ENCODE results near the gene SERINC5. TPM values are rescaled to one million over a fixed set of nuclear protein-coding genes. Genes with fewer than 3 reads are reported as not detected.

SERINC5 gene
- polyA plus RNA-seq, 3 donors, result 5.0 to 35.9 (median 7.3) TPM

DNA sequence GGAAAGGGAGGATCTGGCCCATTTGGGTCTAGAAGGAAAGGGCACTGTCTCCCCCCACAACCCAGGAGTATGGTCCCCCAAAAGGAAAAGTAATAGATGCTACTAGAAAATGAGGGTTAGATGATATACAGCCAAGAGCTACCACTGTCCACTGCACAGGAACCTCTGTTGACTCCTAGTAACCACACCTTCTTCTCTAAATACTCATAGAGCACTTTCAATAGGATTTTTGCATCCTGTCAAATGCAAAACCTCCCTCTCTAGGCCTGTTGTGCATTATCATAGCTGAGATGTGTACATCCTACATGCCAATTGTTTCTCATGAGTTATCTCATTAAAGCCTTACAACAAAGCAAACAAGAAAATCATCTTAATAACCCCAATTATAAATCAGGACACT lies 153.9 kb downstream of the SERINC5 start:
- Mint-ChIP-seq H3K27me3 (ENCODE audit: low read depth in 3 of 3) (peaks cover 0 to 2% (median under 1%) of the 10 kb centered on the region in 3 donors), H3K27ac (no peak overlapping the region), H3K36me3 (no peaks in the 10 kb centered on the region), H3K4me3 (no peak overlapping the region), H3K9me3 (no peaks in the 10 kb centered on the region), H3K4me1 (peaks cover 4% of the 10 kb centered on the region)
- Histone ChIP-seq H2AFZ (ENCODE audit: insufficient read depth, low read depth, low read length, poor library complexity, severe bottlenecking) (no peak overlapping the region), H3K4me2 (replicated peaks; ENCODE audit: extremely low read depth, low read length, poor library complexity, severe bottlenecking) (no peak overlapping the region), H3K9ac (ENCODE audit: insufficient read depth, low read length, poor library complexity, severe bottlenecking) (no peak overlapping the region), H3K79me2 (ENCODE audit: insufficient read depth, low read length) (no peaks in the 10 kb centered on the region), H3K27me3 (ENCODE audit: control insufficient read depth in 2 of 2, insufficient read depth in 2 of 2, low read length in 2 of 2) (no peaks in the 10 kb centered on the region), H3K36me3 (replicated peaks in 1 of 2; ENCODE audit: control insufficient read depth in 1 of 2, insufficient read depth in 2 of 2, low read length in 2 of 2) (no peaks in the 10 kb centered on the region), H3K4me3 (replicated peaks in 1 of 3; ENCODE audit: low read depth in 2 of 3, low read length in 3 of 3) (no peak overlapping the region), H3K9me3 (replicated peaks in 1 of 2; ENCODE audit: control insufficient read depth in 1 of 2, insufficient read depth in 1 of 2, low read length in 2 of 2) (no peaks in the 10 kb centered on the region), H3K27ac (ENCODE audit: low read depth in 1 of 2, low read length in 2 of 2) (no peak overlapping the region), H4K20me1 (ENCODE audit: insufficient read depth, low read length) (no peaks in the 10 kb centered on the region), H3K4me1 (ENCODE audit: control insufficient read depth in 1 of 2, insufficient read depth in 2 of 2, low read length in 2 of 2) (no peaks in the 10 kb centered on the region)
- no peak for DNase-seq
- intact Hi-C loops (cut with micrococcal nuclease), result no loop called here
- TF ChIP-seq, protein P1, sequence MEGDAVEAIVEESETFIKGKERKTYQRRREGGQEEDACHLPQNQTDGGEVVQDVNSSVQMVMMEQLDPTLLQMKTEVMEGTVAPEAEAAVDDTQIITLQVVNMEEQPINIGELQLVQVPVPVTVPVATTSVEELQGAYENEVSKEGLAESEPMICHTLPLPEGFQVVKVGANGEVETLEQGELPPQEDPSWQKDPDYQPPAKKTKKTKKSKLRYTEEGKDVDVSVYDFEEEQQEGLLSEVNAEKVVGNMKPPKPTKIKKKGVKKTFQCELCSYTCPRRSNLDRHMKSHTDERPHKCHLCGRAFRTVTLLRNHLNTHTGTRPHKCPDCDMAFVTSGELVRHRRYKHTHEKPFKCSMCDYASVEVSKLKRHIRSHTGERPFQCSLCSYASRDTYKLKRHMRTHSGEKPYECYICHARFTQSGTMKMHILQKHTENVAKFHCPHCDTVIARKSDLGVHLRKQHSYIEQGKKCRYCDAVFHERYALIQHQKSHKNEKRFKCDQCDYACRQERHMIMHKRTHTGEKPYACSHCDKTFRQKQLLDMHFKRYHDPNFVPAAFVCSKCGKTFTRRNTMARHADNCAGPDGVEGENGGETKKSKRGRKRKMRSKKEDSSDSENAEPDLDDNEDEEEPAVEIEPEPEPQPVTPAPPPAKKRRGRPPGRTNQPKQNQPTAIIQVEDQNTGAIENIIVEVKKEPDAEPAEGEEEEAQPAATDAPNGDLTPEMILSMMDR (IDR thresholded peaks at IDR 0.05), result no peak

DNA sequence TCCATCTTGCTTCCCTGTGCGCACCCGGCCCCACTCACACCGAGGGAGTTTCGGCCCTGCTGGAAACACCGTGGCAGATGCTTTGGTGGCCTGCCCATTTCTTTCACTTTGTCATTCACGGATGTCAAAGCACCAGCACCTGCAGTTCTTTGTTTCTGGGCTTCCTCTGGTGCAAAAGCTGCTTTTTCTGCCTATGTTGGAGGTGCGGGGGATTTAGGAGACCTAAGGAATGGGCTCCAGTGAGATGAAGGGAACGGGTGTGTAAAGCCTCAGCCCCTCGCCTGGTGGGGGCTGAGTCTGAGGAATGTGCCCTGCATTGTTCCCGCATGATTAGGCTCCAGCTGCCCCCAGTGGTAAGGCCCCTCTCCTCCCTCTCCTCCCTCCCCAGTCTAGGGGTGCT lies 158.4 kb downstream of the SERINC5 start:
- WGBS (ENCODE audit: insufficient coverage), result 98% methylated on average over 7 of the region's 10 CpGs
- H3K4me1 Mint-ChIP-seq, result peaks cover 5% of the 10 kb centered on the region

More for the DNA sequence above, 158.4 kb downstream of the SERINC5 start:
- TF ChIP-seq, protein P1 (IDR thresholded peaks at IDR 0.05), result no peak
- H3K27me3 Mint-ChIP-seq (ENCODE audit: low read depth in 3 of 3), result peaks cover 0 to 1% (median 0%) of the 10 kb centered on the region in 3 donors
- no peak for DNase-seq
- Histone ChIP-seq H3K27me3 (ENCODE audit: control insufficient read depth in 2 of 2, insufficient read depth in 2 of 2, low read length in 2 of 2) (no peaks in the 10 kb centered on the region), H2AFZ (ENCODE audit: insufficient read depth, low read depth, low read length, poor library complexity, severe bottlenecking) (no peak overlapping the region), H4K20me1 (ENCODE audit: insufficient read depth, low read length) (no peaks in the 10 kb centered on the region), H3K79me2 (ENCODE audit: insufficient read depth, low read length) (no peaks in the 10 kb centered on the region), H3K4me1 (ENCODE audit: control insufficient read depth in 1 of 2, insufficient read depth in 2 of 2, low read length in 2 of 2) (peaks cover under 1 to 3% of the 10 kb centered on the region in 2 donors), H3K9me3 (replicated peaks in 1 of 2; ENCODE audit: control insufficient read depth in 1 of 2, insufficient read depth in 1 of 2, low read length in 2 of 2) (no peaks in the 10 kb centered on the region), H3K4me2 (replicated peaks; ENCODE audit: extremely low read depth, low read length, poor library complexity, severe bottlenecking) (no peak overlapping the region), H3K4me3 (replicated peaks in 1 of 3; ENCODE audit: low read depth in 2 of 3, low read length in 3 of 3) (no peak overlapping the region), H3K27ac (ENCODE audit: low read depth in 1 of 2, low read length in 2 of 2) (no peak overlapping the region), H3K9ac (ENCODE audit: insufficient read depth, low read length, poor library complexity, severe bottlenecking) (no peak overlapping the region), H3K36me3 (replicated peaks in 1 of 2; ENCODE audit: control insufficient read depth in 1 of 2, insufficient read depth in 2 of 2, low read length in 2 of 2) (no peaks in the 10 kb centered on the region)
- no peak overlapping the region for H3K27ac Mint-ChIP-seq
- no peak overlapping the region for H3K4me3 Mint-ChIP-seq
- intact Hi-C loops (cut with micrococcal nuclease), result loop anchor here (5.0 to 10.0 kb wide), 2 partner anchors 47 to 95 kb away; no protein-coding TSS in a partner anchor
- no peaks in the 10 kb centered on the region for H3K36me3 Mint-ChIP-seq
- H3K9me3 Mint-ChIP-seq, result no peaks in the 10 kb centered on the region
